DND-41 (cell line): ENCODE measurements around the gene ZNF761.

Source experiments
- ATAC-seq: fragments of 200-7000 bp; cut with Tn5 transposase; 3 replicates; pipeline ENCODE4 v1.9.1; 2021; ENCODE audit warnings: low read depth; ENCODE audit not compliant: insufficient read depth
- DNase-seq: peaks from one replicate; pipeline ENCODE4 v3.0.0-alpha.2; 2020
- H2AFZ ChIP-seq: 2 replicates; pipeline ENCODE4 v1.6.0; 2012; ENCODE audit warnings: low read depth, low read length
- H3K27ac ChIP-seq: 2 replicates; pipeline ENCODE4 v1.5.1; 2012; ENCODE audit warnings: low read length, inconsistent platforms
- H3K27me3 ChIP-seq: fragments of 200-600 bp; sonication (generic); 2 replicates; pipeline ENCODE4 v1.6.0; 2012; ENCODE audit warnings: low read length, mild to moderate bottlenecking, inconsistent platforms; ENCODE audit not compliant: insufficient read depth, poor library complexity
- H3K36me3 ChIP-seq: 2 replicates; pipeline ENCODE4 v1.5.1; 2012; ENCODE audit warnings: low read length, inconsistent platforms; ENCODE audit not compliant: insufficient read depth
- H3K4me1 ChIP-seq: 2 replicates; pipeline ENCODE4 v1.5.1; 2012; ENCODE audit warnings: mild to moderate bottlenecking, low read length; ENCODE audit not compliant: insufficient read depth
- H3K4me2 ChIP-seq: 2 replicates; pipeline ENCODE4 v1.6.0; 2012; ENCODE audit warnings: mild to moderate bottlenecking, moderate library complexity, low read length, inconsistent platforms; ENCODE audit not compliant: insufficient read depth
- H3K4me3 ChIP-seq, 2 experiments: fragments of 200-600 bp in 1 of 2; shearing (Covaris generic) in 1 of 2; 2 replicates each; pipeline ENCODE4 v1.5.1; 2012 to 2016; ENCODE audit warnings: inconsistent platforms in 2 of 2, low read length in 2 of 2, mild to moderate bottlenecking in 2 of 2, low read depth in 1 of 2, moderate library complexity in 1 of 2
- H3K79me2 ChIP-seq: 2 replicates; pipeline ENCODE4 v1.6.0; 2012; ENCODE audit warnings: low read length, inconsistent platforms; ENCODE audit not compliant: insufficient read depth
- H3K9ac ChIP-seq: 2 replicates; pipeline ENCODE4 v1.6.0; 2012; ENCODE audit warnings: low read depth, mild to moderate bottlenecking, inconsistent platforms, low read length, moderate library complexity
- H3K9me3 ChIP-seq: 2 replicates; pipeline ENCODE4 v1.5.1; 2012; ENCODE audit warnings: low read length, moderate library complexity, mild to moderate bottlenecking, inconsistent platforms; ENCODE audit not compliant: insufficient read depth, severe bottlenecking
- H4K20me1 ChIP-seq: 2 replicates; pipeline ENCODE4 v1.6.0; 2012; ENCODE audit warnings: low read length; ENCODE audit not compliant: insufficient read depth
- EZH2 ChIP-seq: IDR thresholded peaks from 3 replicates; pipeline ENCODE4 v1.6.1; 2012; ENCODE audit warnings: borderline replicate concordance, low read depth, mild to moderate bottlenecking, moderate library complexity, low read length, inconsistent platforms; ENCODE audit not compliant: severe bottlenecking
- TF ChIP-seq, protein P1 (sequence below): IDR thresholded peaks from 2 replicates; pipeline ENCODE4 v1.5.1; 2012; ENCODE audit warnings: borderline replicate concordance, low read length, moderate library complexity, mild to moderate bottlenecking; ENCODE audit not compliant: poor library complexity, severe bottlenecking; ENCODE audit errors: extremely low read depth

The ZNF761 gene

GRCh38 chr19:53389571-53389970, 42.2 kb upstream of the ZNF761 start:
- Histone ChIP-seq H3K4me3 (no peak overlapping the region), H3K9me3 (no peaks in the 10 kb centered on the region), H3K27me3 (no peaks in the 10 kb centered on the region), H3K4me1 (peaks cover 6% of the 10 kb centered on the region), H4K20me1 (no peaks in the 10 kb centered on the region), H3K9ac (no peak overlapping the region), H3K27ac (no peak overlapping the region), H3K79me2 (no peaks in the 10 kb centered on the region), H3K36me3 (no peaks in the 10 kb centered on the region), H3K4me2 (no peak overlapping the region), H2AFZ (no peak overlapping the region)
- TF ChIP-seq, protein P1, sequence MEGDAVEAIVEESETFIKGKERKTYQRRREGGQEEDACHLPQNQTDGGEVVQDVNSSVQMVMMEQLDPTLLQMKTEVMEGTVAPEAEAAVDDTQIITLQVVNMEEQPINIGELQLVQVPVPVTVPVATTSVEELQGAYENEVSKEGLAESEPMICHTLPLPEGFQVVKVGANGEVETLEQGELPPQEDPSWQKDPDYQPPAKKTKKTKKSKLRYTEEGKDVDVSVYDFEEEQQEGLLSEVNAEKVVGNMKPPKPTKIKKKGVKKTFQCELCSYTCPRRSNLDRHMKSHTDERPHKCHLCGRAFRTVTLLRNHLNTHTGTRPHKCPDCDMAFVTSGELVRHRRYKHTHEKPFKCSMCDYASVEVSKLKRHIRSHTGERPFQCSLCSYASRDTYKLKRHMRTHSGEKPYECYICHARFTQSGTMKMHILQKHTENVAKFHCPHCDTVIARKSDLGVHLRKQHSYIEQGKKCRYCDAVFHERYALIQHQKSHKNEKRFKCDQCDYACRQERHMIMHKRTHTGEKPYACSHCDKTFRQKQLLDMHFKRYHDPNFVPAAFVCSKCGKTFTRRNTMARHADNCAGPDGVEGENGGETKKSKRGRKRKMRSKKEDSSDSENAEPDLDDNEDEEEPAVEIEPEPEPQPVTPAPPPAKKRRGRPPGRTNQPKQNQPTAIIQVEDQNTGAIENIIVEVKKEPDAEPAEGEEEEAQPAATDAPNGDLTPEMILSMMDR: no peak
- TF ChIP-seq EZH2: no peak
- DNase-seq: no peak
- ATAC-seq: no peak

DNA sequence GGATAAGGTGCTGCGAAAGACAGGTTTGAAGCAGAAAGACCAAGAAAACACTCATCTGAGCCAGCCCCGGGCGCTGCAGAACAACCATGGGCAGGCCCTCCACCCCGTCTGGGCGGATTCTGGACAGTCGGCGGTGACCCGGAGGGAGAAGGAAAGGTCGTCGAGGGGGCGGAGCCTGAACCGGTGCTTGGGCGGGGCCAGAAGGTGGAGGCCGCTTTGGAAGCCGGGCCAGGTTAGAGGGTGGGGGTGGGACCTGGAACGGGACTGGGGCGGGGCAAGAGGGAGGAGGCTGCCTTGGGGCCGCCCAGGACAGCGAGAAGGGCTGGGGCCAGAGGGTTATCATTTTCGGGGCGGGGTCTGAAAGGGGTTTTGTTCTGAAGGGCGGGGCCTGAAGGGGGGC, 41.8 kb upstream of the ZNF761 start:
- Histone ChIP-seq H3K4me2 (no peak overlapping the region), H3K4me3 (no peak overlapping the region), H3K79me2 (peaks cover under 1% of the 10 kb centered on the region; the same call in 1 of the 2 replicates), H3K27ac (no peak overlapping the region), H3K9me3 (no peaks in the 10 kb centered on the region), H4K20me1 (no peaks in the 10 kb centered on the region), H2AFZ (no peak overlapping the region), H3K36me3 (no peaks in the 10 kb centered on the region), H3K9ac (no peak overlapping the region), H3K4me1 (peaks cover 8% of the 10 kb centered on the region), H3K27me3 (no peaks in the 10 kb centered on the region)
- DNase-seq (no peak), ATAC-seq (no peak)
- no peak for TF ChIP-seq EZH2
- TF ChIP-seq, protein P1: no peak

DNA sequence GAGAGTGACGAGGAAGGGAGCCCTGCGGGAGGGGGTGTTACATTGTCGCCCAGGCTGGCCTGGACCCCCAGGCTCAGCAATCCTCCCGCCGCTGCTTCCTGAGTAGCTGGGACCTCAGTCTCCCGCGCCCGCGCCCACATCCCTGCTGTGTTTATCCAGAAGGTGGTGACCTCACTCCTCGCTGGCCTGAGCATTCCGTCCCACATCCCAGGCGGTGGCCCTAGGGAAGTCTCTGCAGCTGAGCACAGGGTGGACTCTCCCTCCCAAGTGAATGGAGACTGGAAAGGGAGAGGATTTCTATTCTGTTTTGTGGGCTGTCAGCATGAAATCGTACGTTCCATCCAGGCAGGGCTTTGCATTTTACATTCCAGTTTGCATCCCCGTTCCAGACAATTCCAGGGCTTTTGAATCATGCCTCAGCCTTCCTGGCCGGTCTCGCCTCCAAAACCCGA, 37.2 kb upstream of the ZNF761 start:
- Histone ChIP-seq H3K4me1 (peaks cover 26% of the 10 kb centered on the region), H3K4me3 (peak overlapping the region in 1 of 2 experiments; percentile 93; a peak in 2 of 4 replicates), H3K9me3 (no peaks in the 10 kb centered on the region), H3K9ac (peak overlapping the region; percentile 81), H4K20me1 (no peaks in the 10 kb centered on the region; the same call in 1 of the 2 replicates), H3K79me2 (peaks cover 25% of the 10 kb centered on the region), H2AFZ (peak overlapping the region; percentile 89), H3K36me3 (peaks cover 14% of the 10 kb centered on the region), H3K4me2 (peak overlapping the region; percentile 98), H3K27ac (peak overlapping the region; percentile 52), H3K27me3 (no peaks in the 10 kb centered on the region)
- peak; percentile 32 for DNase-seq
- TF ChIP-seq EZH2: no peak
- TF ChIP-seq, protein P1: no peak
- peak; percentile 15; the same call in 2 of the 3 replicates for ATAC-seq
